Heart right ventricle (tissue), 16 donors: Measurements from ENCODE around the gene TRAK1. TPM values are rescaled to one million over a fixed set of nuclear protein-coding genes. Genes with fewer than 3 reads are reported as not detected.

ENCODE experiments used
- ATAC-seq, 8 donors: fragments of 200-7000 bp; cut with Tn5 transposase; one replicate each; pipeline ENCODE4 v1.9.1; 2020; ENCODE audit warnings: mild to moderate bottlenecking in 8 of 8, moderate library complexity in 8 of 8, moderate number of reproducible peaks in 1 of 8
- DNase-seq, 2 donors: peaks; one replicate each; pipeline ENCODE4 v3.0.0-alpha.2; 2020
- H3K27ac ChIP-seq, 10 donors: fragments of 200-600 bp; sonication (generic) in 2 of 10; one replicate each; pipeline versions ENCODE4 v1.5.0 to v1.8.0; 2020 to 2022; ENCODE audit warnings: mild to moderate bottlenecking in 3 of 10
- H3K27me3 ChIP-seq, 7 donors: fragments of 200-600 bp; one replicate each; pipeline ENCODE4 v1.8.0; 2021 to 2022; ENCODE audit warnings: mild to moderate bottlenecking in 2 of 7
- H3K36me3 ChIP-seq, 9 donors: fragments of 200-600 bp; sonication (generic) in 1 of 9; one replicate each; pipeline versions ENCODE4 v1.5.0 to v1.8.0; 2020 to 2022; ENCODE audit warnings: mild to moderate bottlenecking in 2 of 9
- H3K4me1 ChIP-seq, 9 donors: fragments of 200-600 bp; sonication (generic) in 1 of 9; one replicate each; pipeline versions ENCODE4 v1.5.0 to v1.8.0; 2020 to 2022; ENCODE audit warnings: mild to moderate bottlenecking in 4 of 9
- H3K4me3 ChIP-seq, 10 donors: fragments of 200-600 bp; sonication (generic) in 2 of 10; one replicate each; pipeline versions ENCODE4 v1.5.0 to v1.8.0; 2020 to 2022; ENCODE audit warnings: mild to moderate bottlenecking in 7 of 10, moderate library complexity in 2 of 10
- H3K9me3 ChIP-seq, 11 donors: fragments of 200-600 bp in 10 of 11; sonication (generic) in 2 of 11; one replicate each; pipeline versions ENCODE4 v1.5.0 to v1.8.0; 2013 to 2022; ENCODE audit warnings: mild to moderate bottlenecking in 2 of 11, control low read depth in 1 of 11, moderate library complexity in 1 of 11
- WGBS, 2 donors: extraction: QIAGEN DNeasy Blood & Tissue Kit; methylation state at CpG; one replicate each; pipeline ENCODE4 v1.1.7; 2013; ENCODE audit warnings: inconsistent platforms in 1 of 2; 5-methylcytosine and 5-hydroxymethylcytosine counted together
- intact Hi-C, 10 donors: fragments of 100-400 bp; cut with DNase I; formaldehyde crosslinking; loops; one replicate each; pipeline versions ENCODE4 v1.11.1 to v1.14.2; 2022
- polyA plus RNA-seq, 2 donors: library from polyadenylated mRNA; stranded (reverse); fragments of 200-250 nt; gene quantifications; one replicate each; pipeline ENCODE4 v1.2.3, GENCODE V29; 2013
- total RNA-seq, 10 donors: library from RNA; stranded (reverse); fragmentation: NEBNext Ultra II Directional in 3 of 10; extraction: Animal tissue kit (Norgen Biotek cat#: 25700) in 3 of 10; gene quantifications; one replicate each; pipeline versions ENCODE4 v1.2.1 to v1.2.4, GENCODE V29; 2021 to 2023
- TF ChIP-seq, protein P1 (sequence below), 9 donors: fragments of 200-600 bp; sonication (generic) in 2 of 9; IDR thresholded peaks; one replicate each; pipeline versions ENCODE4 v1.5.0 to v1.8.0; 2021 to 2022; ENCODE audit warnings: antibody characterized with exemption in 9 of 9, mild to moderate bottlenecking in 5 of 9, moderate library complexity in 1 of 9
- donor health status: Arrhythmogenic right ventricular cardiomyopathy.
- donor health status: ischemic (EF 13 %, LVEDD 7.1; RV severe dilation, severe dysfunction).
- donor health status: healthy with polysubstance abuse.
- donor health status: DM: no; HTN: yes; CAD: no.
- donor health status: DM: no; HTN: no; CAD: no.
- donor health status: ischemic (EF 25% LVEDD 6.9; RV normal size, moderate dysfunction).
- donor health status: ischemic (EF 25% LVEDD 5.7; RV mildly dilated, moderate dysfunction).
- donor health status: healthy.
- donor health status: DM: yes; HTN: yes; CAD: no.
- donor health status: Ischemic cardiomyopathy.
- donor health status: ischemic (EF 35%, LVEDD 5.7; RV mildly dilated, moderate dysfunction).
- donor health status: nonischemic (EF 11% LVEDD 7.7; RV severe dilation, severe dysfunction).
- donor health status: DM: yes; HTN: yes; CAD: no.
- donor health status: PGD.
- donor health status: ischemic (EF 29% LVEDD 5.4; RV normal size, mild dysfunction).
- donor health status: nonischemic (EF 23%, LVEDD 6.1; RV moderate dilation, normal function).

TRAK1 gene
- total and polyA plus RNA-seq, 12 donors, result 35.5 to 423 (median 303) TPM

DNA sequence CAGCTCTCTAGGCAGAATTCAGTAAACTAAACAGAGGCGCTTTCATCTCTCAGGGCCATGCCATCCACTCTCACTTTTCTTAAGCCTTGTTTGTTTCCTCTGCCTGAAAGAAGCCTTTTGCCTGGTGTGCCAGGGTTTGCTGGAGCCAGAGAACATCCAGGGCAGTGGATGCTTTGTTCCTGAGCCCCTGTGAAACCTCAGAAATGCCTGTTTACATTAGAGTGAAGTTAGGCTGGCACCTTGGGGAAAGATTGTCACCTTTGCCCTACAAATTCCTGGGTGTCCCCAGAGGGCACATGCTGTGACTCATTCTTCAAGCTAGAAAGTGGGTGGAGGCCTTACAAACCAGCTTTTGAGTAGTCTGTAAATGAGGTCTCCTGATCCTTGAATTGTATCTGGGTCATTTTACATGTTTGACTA, 10.7 kb upstream of the TRAK1 start:
- H3K9me3 ChIP-seq, result peaks cover 0 to 22% (median 0%) of the 10 kb centered on the region in 11 donors
- H3K4me3 ChIP-seq, result no peak overlapping the region
- H3K27me3 ChIP-seq, result no peaks in the 10 kb centered on the region
- TF ChIP-seq, protein P1, sequence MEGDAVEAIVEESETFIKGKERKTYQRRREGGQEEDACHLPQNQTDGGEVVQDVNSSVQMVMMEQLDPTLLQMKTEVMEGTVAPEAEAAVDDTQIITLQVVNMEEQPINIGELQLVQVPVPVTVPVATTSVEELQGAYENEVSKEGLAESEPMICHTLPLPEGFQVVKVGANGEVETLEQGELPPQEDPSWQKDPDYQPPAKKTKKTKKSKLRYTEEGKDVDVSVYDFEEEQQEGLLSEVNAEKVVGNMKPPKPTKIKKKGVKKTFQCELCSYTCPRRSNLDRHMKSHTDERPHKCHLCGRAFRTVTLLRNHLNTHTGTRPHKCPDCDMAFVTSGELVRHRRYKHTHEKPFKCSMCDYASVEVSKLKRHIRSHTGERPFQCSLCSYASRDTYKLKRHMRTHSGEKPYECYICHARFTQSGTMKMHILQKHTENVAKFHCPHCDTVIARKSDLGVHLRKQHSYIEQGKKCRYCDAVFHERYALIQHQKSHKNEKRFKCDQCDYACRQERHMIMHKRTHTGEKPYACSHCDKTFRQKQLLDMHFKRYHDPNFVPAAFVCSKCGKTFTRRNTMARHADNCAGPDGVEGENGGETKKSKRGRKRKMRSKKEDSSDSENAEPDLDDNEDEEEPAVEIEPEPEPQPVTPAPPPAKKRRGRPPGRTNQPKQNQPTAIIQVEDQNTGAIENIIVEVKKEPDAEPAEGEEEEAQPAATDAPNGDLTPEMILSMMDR (IDR thresholded peaks at IDR 0.05), result no peak
- peak in 6 of 8 donors; percentile 9 to 72 (median 37) for ATAC-seq
- 54 to 70% methylated on average over 1 of the region's 1 CpG for WGBS, 2 donors
- peaks cover 17 to 84% (median 56%) of the 10 kb centered on the region in 9 donors for H3K4me1 ChIP-seq
- intact Hi-C loops, result no loop called here
- H3K36me3 ChIP-seq, result no peaks in the 10 kb centered on the region
- H3K27ac ChIP-seq, result peak overlapping the region; percentile 11 to 77 (median 59)
- no peak for DNase-seq

DNA sequence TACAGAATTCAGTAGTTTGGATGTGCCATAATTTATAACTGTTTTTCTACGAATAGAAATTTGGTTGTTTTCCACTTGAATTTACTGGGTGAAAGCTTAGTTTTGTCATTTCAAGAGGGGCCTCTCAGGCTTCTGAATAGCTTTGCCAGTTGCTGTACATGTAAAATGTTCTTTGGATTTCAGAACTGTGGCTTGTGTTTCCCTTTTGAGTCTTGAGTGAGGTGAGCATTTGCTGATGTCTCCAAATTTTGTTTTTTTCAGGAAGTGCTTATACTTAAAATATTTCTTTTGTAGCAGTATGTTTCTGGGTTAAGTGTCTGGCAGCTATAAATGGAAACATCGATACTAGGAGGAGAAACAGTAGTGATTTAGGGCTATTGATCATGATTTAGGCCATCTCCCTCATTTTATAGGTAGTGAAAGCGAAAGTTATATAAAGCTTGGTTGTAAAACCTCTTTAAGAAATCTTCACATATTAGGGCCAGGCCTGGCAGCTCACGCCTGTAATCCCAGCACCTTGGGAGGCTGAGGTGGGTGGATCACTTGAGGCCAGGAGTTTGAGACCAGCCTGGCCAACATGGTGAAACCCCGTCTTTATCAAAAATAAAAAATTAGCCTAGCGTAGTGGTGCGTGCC, 9.2 kb upstream of the TRAK1 start:
- no peaks in the 10 kb centered on the region for H3K27me3 ChIP-seq
- peak overlapping the region in 8 of 10 donors; percentile 17 to 77 (median 46) for H3K27ac ChIP-seq
- intact Hi-C loops, result no loop called here
- 70 to 71% methylated on average over 7 of the region's 7 CpGs for WGBS, 2 donors
- TF ChIP-seq, protein P1 (IDR thresholded peaks at IDR 0.05), result no peak
- peaks cover 17 to 81% (median 58%) of the 10 kb centered on the region in 9 donors for H3K4me1 ChIP-seq
- ATAC-seq (no peak), DNase-seq (no peak)
- H3K9me3 ChIP-seq, result peaks cover 0 to 12% (median 0%) of the 10 kb centered on the region in 11 donors
- H3K4me3 ChIP-seq, result no peak overlapping the region
- H3K36me3 ChIP-seq, result peaks cover 0 to 5% (median 0%) of the 10 kb centered on the region in 9 donors

DNA sequence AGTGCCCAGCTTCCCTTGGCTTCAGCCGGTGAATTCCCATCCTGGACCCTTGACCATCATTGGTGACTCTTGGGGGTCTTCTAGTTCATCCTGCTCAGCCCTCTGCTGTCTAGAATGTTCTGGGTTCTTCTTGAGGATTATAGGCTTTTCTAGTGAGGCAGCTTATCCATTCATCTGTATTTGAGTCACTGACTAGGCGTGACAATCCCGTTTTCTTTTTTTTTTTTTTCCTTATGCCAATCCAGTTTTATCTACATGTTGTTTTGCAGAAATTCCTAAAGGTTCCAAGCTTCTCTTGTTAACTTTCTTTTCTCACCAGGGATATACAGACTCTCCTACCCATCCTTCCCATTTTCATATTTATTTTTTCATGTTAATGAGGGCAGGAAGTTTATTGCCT, 6.6 kb upstream of the TRAK1 start:
- Histone ChIP-seq H3K9me3 (no peaks in the 10 kb centered on the region), H3K27ac (no peak overlapping the region), H3K36me3 (peaks cover 0 to 31% (median 7%) of the 10 kb centered on the region in 9 donors), H3K27me3 (no peaks in the 10 kb centered on the region), H3K4me1 (peaks cover 17 to 83% (median 50%) of the 10 kb centered on the region in 9 donors), H3K4me3 (no peak overlapping the region)
- WGBS, 2 donors, result 70 to 74% methylated on average over 3 of the region's 3 CpGs
- ATAC-seq (no peak), DNase-seq (no peak)
- intact Hi-C loops, result no loop called here
- TF ChIP-seq, protein P1 (IDR thresholded peaks at IDR 0.05), result no peak

DNA sequence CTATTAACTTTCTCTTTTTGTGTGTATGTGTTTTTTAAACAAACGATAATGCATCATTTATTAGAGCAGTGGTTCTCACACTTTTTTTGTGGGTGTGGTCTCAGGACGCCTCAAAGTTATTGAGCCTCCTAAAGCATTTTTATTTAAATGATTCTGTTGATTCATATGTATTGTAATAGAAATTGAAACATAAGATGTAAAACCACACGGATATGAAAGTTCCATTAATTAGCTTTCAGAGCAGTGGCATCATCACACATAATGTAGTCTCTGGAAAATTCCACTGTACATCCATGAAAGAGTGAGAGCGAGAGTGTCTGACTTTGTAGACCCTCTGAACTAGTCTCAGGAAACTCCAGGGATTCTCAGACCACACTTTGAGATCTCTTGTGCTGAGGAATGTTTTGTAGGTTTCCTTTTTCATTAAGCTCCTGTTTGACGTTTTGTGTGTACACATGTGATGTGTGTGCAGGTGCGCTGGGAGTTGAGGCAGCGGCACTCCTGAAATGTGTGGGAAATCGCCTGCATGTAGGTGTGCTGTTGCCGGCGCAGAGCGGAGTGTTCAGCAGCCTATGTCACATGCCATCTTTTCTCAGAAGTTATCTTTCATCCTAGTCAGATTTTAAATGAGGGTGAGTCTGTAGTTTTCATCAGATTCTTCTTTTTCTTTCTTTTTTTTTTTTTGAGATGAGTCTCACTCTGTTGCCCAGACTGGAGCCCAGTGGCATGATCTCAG, 5.3 kb upstream of the TRAK1 start:
- Histone ChIP-seq H3K27ac (no peak overlapping the region), H3K4me1 (peaks cover 16 to 80% (median 50%) of the 10 kb centered on the region in 9 donors)
- DNase-seq, result no peak

More for the DNA sequence above, 5.3 kb upstream of the TRAK1 start:
- H3K4me3 ChIP-seq, result no peak overlapping the region
- H3K36me3 ChIP-seq, result peaks cover 0 to 42% (median 7%) of the 10 kb centered on the region in 9 donors
- TF ChIP-seq, protein P1 (IDR thresholded peaks at IDR 0.05), result no peak
- no peaks in the 10 kb centered on the region for H3K27me3 ChIP-seq
- no peak for ATAC-seq
- intact Hi-C loops, result no loop called here
- H3K9me3 ChIP-seq, result no peaks in the 10 kb centered on the region
- WGBS, 2 donors, result 83 to 85% methylated on average over 11 of the region's 11 CpGs
